Fibroblast of skin of right quadriceps (primary cell): ENCODE measurements around the gene PLD2.

ENCODE experiments used
- DNase-seq: peaks from one replicate; pipeline ENCODE4 v3.0.0-alpha.2; 2013

PLD2 gene

GRCh38 chr17:4806777-4807604, at the start of gene PLD2:
PLD2 (plus strand) TSS chr17:4807152; CDS start chr17:4807773, 621 bp downstream.
- DNase-seq, result peak; percentile 78

GRCh38 chr17:4759776-4760236, 47.1 kb upstream of the PLD2 start:
- no peak for DNase-seq

- no peak for DNase-seq
Observed at GRCh38 chr17:4764595-4764994, 42.4 kb upstream of the PLD2 start.

- DNase-seq, result no peak
Observed at GRCh38 chr17:4766201-4766600, 40.8 kb upstream of the PLD2 start.

DNA sequence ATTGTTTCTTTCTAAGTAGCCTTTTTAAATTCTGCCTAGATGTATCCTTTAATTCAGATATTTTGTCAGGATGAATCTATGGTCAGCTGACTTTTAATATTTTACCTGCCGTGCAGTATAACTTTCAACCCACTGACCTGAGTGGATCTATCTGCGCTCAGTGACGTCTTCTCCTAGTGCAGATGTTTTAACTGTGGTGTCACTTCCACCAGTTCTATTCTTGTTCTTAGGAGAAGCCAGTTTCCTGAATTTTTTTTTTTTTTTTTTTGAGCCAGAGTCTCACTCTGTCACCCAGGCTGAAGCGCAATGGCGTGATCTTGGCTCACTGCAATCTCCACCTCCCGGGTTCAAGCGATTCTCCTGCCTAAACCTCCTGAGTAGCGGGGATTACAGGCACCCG, 40.2 kb upstream of the PLD2 start:
- no peak for DNase-seq

GRCh38 chr17:4768298-4768697, 38.7 kb upstream of the PLD2 start:
- DNase-seq, result no peak

DNA sequence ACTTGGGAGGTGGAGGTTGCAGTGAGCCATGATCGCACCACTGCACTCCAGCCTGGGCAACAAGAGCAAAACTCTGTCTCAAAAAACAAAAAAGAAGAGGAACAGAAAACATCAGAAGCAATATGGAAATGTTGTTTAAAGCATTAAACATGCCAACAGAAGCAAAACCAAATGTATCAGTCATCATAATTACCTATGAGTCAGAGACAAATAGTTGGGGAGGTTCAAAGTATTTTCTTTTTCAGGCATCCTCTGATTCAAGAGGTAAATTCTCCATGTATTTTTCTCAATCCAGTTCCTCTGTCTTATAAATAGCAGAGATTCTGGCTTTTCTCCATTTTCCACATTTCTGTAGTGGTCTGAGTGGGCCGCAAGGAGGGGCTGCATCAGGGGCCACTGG, 37.3 kb upstream of the PLD2 start:
- DNase-seq, result peak; percentile 45

DNA sequence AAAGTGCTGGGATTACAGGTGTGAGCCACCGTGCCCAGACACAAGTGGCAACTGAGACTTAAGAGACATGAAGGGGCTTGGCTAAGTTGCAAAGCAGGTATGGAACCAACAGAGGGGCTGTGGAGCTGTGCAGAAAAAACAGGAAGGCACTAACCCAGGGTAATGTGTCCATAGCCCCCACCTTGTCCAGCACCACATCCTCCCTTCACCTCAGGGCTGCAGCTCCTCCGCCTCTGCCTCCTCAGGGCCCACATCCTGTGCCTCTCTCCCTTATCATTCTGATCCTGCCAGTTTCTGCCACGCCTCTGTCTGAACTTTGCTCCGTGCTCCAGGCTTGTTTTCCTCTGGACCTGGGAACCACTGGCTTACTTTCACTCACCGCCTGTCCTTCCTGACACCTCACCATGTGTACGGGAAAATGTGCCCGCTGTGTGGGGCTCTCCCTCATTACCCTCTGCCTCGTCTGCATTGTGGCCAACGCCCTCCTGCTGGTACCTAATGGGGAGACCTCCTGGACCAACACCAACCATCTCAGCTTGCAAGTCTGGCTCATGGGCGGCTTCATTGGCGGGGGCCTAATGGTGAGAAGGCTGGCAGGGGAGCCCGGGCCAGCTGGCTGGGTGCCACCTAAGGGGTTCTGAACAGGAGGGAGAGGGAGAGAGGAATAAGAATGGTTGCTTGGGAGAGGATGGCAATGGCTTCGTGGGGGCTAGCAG, 35.3 kb upstream of the PLD2 start, which contains the start of gene TM4SF5:
Gene TM4SF5, plus strand, starts transcription at position 368 of the 716 bp plus-strand sequence. Its CDS starts 37 bp downstream, at position 405.
- DNase-seq, result no peak

DNA sequence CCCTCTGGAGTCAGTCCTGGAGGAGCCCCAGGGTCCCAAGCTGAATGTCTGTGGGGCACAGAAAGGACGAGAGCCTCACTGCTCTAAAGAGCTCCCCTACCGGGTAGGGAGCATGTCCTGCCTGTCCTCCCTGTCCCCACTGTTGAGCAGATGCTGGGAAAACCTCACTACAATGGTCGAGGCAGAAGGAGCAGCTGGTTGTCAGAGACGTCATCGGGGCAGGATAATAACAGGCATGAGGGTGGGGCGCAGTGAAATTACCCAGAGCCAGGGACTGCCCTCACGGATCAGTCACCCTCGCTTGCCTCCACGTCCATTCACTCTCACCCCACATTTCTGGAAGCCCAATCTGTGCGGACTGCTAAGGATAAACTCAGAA, 34.7 kb upstream of the PLD2 start:
- DNase-seq, result no peak

GRCh38 chr17:4777969-4778760, 28.8 kb upstream of the PLD2 start:
- DNase-seq, result no peak

GRCh38 chr17:4780325-4780955, 26.5 kb upstream of the PLD2 start:
- no peak for DNase-seq

- no peak for DNase-seq
Observed at GRCh38 chr17:4782652-4783051, 24.3 kb upstream of the PLD2 start.

- DNase-seq, result no peak
Observed at GRCh38 chr17:4785311-4786105, 21.4 kb upstream of the PLD2 start.

DNA sequence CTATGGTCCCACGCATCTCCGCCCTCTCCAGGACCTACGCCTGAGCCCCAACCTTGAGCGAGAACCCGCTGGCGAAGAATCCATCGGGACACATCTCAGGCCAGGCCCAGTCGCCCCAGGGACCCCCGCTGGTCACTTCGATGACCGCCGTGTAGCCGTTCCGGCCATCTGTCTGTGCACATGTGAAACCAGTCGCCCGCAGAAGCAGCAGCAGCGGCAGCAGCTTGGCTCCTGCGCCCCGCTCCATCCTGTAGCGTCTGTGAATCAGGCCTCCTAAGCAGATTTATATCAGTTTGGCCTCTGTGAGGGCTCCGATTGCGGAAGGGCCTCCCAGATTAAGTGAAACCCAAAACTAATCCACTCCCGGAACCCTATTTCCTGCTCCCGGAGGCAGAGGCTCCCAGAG, 20.8 kb upstream of the PLD2 start, which contains the start of gene VMO1:
Gene VMO1, minus strand, starts transcription at position 259 of the 406 bp plus-strand sequence. Its CDS starts 12 bp downstream, at position 247.
- peak; percentile 24 for DNase-seq

- no peak for DNase-seq
Observed at GRCh38 chr17:4786516-4786915, 20.4 kb upstream of the PLD2 start.

GRCh38 chr17:4788159-4788806, 18.7 kb upstream of the PLD2 start:
- DNase-seq, result no peak

DNA sequence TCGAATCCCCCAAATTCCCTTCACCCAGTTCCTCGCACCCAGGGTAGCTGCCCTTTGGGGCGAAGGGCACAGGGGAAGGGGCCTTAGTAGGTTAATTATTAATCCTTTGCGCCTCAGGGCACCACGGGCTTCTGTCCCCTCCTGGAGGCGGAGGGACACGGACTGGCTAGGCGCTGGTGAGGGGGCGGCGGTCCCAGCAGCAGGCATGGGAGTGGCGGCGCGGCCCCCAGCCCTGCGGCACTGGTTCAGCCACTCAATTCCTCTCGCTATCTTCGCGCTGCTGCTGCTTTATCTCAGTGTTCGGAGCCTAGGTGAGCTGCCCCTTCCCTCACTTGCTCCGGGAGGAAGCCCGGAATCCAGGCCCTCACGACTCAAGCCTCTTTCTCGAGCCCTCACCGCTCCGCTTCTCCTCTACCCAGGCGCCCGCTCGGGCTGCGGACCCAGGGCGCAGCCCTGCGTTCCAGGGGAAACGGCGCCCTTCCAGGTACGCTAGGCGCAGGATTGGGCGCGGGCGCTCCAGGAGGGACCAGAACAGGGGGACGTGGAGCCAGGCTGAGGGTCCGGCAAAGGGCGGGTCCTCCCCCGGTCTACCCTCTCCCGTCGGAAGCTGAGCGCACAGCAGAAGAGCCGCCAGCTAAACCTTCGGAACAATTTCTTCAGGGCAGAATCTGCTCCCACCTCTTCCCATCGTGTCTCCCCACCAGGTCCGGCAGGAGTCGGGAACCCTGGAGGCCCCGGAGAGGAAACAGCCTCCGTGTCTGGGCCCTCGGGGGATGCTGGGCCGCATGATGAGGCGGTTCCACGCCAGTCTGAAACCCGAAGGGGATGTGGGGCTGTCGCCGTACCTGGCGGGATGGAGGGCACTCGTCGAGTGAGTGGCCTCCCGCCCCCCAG, 17.9 kb upstream of the PLD2 start, which contains the start of gene GLTPD2:
Gene GLTPD2, plus strand, starts transcription at position 158 of the 894 bp plus-strand sequence. Its CDS starts 48 bp downstream, at position 206.
- DNase-seq, result no peak

DNA sequence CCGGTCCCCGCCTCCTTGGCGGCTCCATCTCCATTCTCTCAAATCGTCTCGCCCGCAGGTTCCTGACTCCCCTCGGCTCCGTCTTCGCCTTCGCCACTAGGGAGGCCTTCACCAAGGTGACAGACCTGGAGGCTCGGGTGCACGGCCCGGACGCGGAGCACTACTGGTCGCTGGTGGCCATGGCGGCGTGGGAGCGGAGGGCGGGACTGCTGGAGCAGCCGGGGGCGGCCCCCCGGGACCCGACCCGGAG, 17.3 kb upstream of the PLD2 start:
- no peak for DNase-seq

GRCh38 chr17:4789951-4790704, 16.8 kb upstream of the PLD2 start:
- peak; percentile 88 for DNase-seq

GRCh38 chr17:4790705-4791088, 16.3 kb upstream of the PLD2 start:
- DNase-seq, result no peak
